ENCODE results near the gene CCR6.

CCR6 gene

DNA sequence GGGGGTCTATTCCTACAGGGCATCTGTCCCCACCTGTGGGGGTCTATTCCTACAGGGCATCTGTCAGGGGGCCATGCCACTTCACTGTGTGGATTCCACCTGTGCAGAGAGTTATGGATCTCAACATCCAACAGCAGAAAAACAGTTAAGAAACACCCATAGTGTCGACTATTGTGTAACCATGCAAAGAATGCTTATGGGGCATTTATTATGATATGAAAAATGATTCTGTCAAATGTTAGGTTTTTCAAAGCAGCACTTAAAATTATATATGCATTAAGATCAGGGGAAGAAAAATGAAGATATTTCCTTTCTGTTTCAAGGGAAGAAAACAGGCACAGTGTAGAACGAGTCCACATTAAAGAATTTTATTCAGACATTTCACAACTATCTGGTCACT lies 32.0 kb downstream of the CCR6 start:
- DNase-seq (ENCODE audit: low spot score): no peak
- Histone ChIP-seq H3K4me3 (no peak overlapping the region), H3K27ac (no peak overlapping the region)
- TF ChIP-seq, protein P1, sequence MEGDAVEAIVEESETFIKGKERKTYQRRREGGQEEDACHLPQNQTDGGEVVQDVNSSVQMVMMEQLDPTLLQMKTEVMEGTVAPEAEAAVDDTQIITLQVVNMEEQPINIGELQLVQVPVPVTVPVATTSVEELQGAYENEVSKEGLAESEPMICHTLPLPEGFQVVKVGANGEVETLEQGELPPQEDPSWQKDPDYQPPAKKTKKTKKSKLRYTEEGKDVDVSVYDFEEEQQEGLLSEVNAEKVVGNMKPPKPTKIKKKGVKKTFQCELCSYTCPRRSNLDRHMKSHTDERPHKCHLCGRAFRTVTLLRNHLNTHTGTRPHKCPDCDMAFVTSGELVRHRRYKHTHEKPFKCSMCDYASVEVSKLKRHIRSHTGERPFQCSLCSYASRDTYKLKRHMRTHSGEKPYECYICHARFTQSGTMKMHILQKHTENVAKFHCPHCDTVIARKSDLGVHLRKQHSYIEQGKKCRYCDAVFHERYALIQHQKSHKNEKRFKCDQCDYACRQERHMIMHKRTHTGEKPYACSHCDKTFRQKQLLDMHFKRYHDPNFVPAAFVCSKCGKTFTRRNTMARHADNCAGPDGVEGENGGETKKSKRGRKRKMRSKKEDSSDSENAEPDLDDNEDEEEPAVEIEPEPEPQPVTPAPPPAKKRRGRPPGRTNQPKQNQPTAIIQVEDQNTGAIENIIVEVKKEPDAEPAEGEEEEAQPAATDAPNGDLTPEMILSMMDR (IDR thresholded peaks at IDR 0.05): no peak

DNA sequence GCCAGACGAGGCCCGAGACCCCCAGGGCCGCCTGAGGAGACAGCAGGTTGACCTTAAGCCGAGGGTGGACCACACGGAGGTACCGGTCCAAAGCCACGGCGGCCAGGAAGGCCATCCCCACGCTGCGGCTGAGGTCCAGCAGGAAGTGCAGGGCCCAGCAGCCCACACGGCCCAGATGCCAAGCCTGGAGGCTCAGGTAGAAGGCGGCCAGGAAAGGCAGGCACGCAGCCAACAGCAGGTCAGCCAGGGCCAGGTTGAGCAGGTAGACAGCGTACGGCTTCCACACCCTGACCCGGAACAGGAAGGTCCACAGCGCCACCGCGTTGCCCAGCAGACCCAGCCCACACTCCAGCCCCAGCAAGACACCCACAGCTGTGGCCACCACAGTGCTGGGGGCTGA lies 34.5 kb downstream of the CCR6 start:
- DNase-seq (ENCODE audit: low spot score): no peak
- no peak overlapping the region for H3K4me3 ChIP-seq
- no peak overlapping the region for H3K27ac ChIP-seq
- TF ChIP-seq, protein P1 (IDR thresholded peaks at IDR 0.05): no peak

DNA sequence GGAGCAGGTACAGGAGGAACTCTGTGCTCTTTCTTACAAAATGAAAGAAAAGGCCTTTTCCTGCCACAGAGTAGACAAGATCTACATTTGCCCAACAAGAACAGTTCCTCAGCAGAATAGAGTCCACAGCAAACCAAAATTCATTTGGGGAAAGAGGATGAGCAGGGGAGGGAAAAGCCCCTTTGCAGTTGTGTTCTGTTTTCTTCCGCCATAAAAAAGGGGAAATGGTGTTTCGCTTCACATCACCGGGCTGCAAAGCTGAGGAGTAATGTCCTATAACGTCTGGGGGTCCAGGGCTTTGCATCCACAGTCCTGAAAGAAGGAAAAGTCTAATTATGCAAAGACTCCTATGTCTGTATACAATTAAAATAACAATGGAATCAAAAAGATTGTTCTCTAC lies 35.0 kb downstream of the CCR6 start, which contains the start of gene GPR31:
Gene GPR31 (minus strand): TSS at position 118 of the 400 bp plus-strand sequence. CDS start 149 bp downstream, outside the sequence.
- TF ChIP-seq, protein P1 (IDR thresholded peaks at IDR 0.05): no peak
- no peak within 1 kb of the TSS for H3K4me3 ChIP-seq
- H3K27ac ChIP-seq: no peak within 1 kb of the TSS
- DNase-seq (ENCODE audit: low spot score): no peak

DNA sequence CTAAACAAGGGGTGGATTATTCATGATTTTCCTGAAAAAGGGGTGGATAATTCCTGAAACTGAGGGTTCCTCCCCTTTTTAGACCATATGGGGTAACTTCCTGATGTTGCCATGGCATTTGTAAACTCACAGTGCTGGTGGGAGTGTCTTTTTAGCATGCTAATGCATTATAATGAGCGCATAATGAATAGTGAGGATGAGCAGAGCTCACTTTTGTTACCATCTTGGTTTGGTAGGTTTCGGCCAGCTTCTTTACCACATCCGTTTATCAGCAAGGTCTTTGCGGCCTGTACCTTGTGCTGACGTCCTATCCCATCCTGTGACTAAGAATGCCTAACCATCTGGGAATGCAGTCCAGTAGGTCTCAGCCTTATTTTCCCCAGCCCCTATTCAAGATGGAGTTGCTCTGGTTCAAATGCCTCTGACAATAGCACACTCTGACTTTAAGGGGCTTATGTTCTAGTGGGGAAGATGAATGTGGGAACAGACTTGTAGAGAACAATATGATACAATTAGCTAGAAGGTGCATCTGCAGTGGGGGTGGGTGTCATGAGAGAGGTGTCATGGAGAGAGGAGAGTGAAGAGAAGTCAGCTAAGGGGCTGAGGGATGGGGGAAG lies 39.1 kb downstream of the CCR6 start:
- H3K27ac ChIP-seq: no peak overlapping the region
- no peak overlapping the region for H3K4me3 ChIP-seq
- no peak for DNase-seq (ENCODE audit: low spot score)
- TF ChIP-seq, protein P1 (IDR thresholded peaks at IDR 0.05): no peak

DNA sequence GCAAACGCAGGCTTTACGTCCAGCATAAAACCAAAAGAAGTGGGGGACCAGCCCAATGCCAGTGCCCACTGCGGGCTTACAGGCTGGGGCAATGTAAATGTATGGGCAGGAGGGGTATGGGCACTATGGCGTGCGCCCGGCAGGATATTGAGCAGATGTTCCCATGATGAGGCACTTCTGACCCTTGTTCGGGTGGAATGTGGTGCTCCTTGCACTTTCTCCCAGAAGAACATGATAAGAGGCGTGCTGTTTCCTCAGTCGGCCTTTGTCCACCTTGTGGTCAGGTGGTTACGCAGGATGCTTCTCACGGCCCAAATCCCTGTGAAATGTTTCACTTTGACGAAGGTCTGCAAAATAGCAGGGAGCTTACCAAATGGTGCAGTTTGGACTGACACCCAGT lies 39.7 kb downstream of the CCR6 start:
- DNase-seq (ENCODE audit: low spot score): no peak
- TF ChIP-seq, protein P1 (IDR thresholded peaks at IDR 0.05): no peak
- H3K4me3 ChIP-seq: no peak overlapping the region
- no peak overlapping the region for H3K27ac ChIP-seq

DNA sequence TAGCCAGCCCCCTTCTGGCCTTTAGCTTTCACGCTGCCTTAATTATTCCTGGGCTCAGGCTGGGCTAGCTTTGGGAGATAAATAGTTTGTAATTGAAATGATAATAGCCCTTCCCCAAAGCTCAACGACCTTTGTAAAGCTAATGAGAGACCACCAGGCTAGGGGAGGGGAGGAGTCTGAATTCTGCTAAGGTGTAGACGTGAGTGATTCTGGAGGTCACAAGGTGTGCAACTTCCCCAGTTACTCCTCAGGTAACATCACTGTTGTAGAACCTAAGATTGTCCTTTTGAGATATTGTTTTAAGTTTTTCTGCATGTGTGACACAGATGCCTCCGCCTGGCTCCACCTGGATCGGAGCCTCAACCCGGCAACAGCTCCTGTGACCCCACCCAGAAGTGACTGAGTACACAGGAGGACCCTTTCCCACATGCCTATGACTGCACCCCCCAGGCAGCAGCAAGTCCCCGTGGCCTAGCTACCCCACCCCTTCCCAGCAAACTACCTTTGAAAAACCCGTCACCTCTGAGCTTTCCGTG lies 40.6 kb downstream of the CCR6 start:
- DNase-seq (ENCODE audit: low spot score): no peak
- Histone ChIP-seq H3K27ac (no peak overlapping the region), H3K4me3 (no peak overlapping the region)
- TF ChIP-seq, protein P1 (IDR thresholded peaks at IDR 0.05): no peak

DNA sequence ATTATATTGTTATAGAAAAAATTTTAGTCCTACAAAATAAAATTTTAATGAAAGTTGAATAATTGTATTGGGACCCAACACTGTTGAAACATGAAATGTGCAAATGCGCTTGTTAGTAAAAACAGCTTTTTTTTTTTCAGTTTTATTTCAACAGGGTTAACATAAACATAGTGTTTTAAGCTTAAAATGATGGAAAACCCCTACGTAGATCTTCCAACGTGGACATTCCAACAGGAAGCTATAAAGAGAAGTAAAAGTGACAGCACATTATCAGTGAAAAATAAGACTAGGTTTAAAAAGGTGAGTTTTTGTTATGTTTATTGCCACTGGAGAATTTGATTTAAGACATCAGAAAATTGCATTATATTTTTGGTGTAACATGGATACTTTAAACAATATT lies 41.4 kb downstream of the CCR6 start:
- TF ChIP-seq, protein P1 (IDR thresholded peaks at IDR 0.05): no peak
- DNase-seq (ENCODE audit: low spot score): no peak
- Histone ChIP-seq H3K4me3 (no peak overlapping the region), H3K27ac (no peak overlapping the region)

All from coronary artery (tissue), 2 donors.